GM06990 (cell line): ENCODE data around the gene IGFN1.

Experiments
- DNase-seq: peaks from one replicate; pipeline ENCODE4 v3.0.0-alpha.2; 2011; ENCODE audit not compliant: insufficient read length; ENCODE audit errors: extremely low read depth
- H3K27me3 ChIP-seq: replicated peaks from 2 replicates; pipeline ENCODE4 v1.6.0; 2011; ENCODE audit warnings: low read length; ENCODE audit not compliant: control insufficient read depth, insufficient read depth
- H3K36me3 ChIP-seq: 2 replicates; pipeline ENCODE4 v1.5.1; 2011; ENCODE audit warnings: low read length; ENCODE audit not compliant: control insufficient read depth, insufficient read depth
- H3K4me3 ChIP-seq: replicated peaks from 2 replicates; pipeline ENCODE4 v1.5.1; 2011; ENCODE audit warnings: low read depth, mild to moderate bottlenecking, control low read depth, low read length
- CTCF ChIP-seq: IDR thresholded peaks from 2 replicates; pipeline ENCODE4 v1.5.1; 2011; ENCODE audit warnings: low read length, control low read depth, mild to moderate bottlenecking, inconsistent platforms; ENCODE audit not compliant: insufficient read depth, poor library complexity, severe bottlenecking

IGFN1 gene

GRCh38 chr1:201178718-201179117 lies 11.9 kb upstream of the IGFN1 start:
- Histone ChIP-seq H3K36me3 (no peaks in the 10 kb centered on the region), H3K27me3 (no peaks in the 10 kb centered on the region), H3K4me3 (no peak overlapping the region)
- TF ChIP-seq CTCF = no peak
- DNase-seq = no peak

GRCh38 chr1:201180141-201180540 lies 10.5 kb upstream of the IGFN1 start:
- Histone ChIP-seq H3K27me3 (no peaks in the 10 kb centered on the region), H3K4me3 (no peak overlapping the region), H3K36me3 (no peaks in the 10 kb centered on the region)
- no peak for TF ChIP-seq CTCF
- no peak for DNase-seq

GRCh38 chr1:201180901-201181300 lies 9.7 kb upstream of the IGFN1 start:
- Histone ChIP-seq H3K36me3 (no peaks in the 10 kb centered on the region), H3K27me3 (no peaks in the 10 kb centered on the region), H3K4me3 (no peak overlapping the region)
- TF ChIP-seq CTCF = no peak
- no peak for DNase-seq

- Histone ChIP-seq H3K27me3 (no peaks in the 10 kb centered on the region), H3K36me3 (no peaks in the 10 kb centered on the region), H3K4me3 (no peak overlapping the region)
- no peak for DNase-seq
- TF ChIP-seq CTCF = no peak
These were observed 9.3 kb upstream of the IGFN1 start for GRCh38 chr1:201181323-201181722.

GRCh38 chr1:201181726-201182125 lies 8.9 kb upstream of the IGFN1 start:
- no peaks in the 10 kb centered on the region for H3K36me3 ChIP-seq
- H3K27me3 ChIP-seq = no peaks in the 10 kb centered on the region
- TF ChIP-seq CTCF = no peak
- H3K4me3 ChIP-seq = no peak overlapping the region
- DNase-seq = no peak

- DNase-seq = no peak
- no peak for TF ChIP-seq CTCF
These were observed 7.4 kb upstream of the IGFN1 start for GRCh38 chr1:201183209-201183608.

More at GRCh38 chr1:201183209-201183608, 7.4 kb upstream of the IGFN1 start:
- Histone ChIP-seq H3K4me3 (no peak overlapping the region), H3K36me3 (no peaks in the 10 kb centered on the region), H3K27me3 (peaks cover 1% of the 10 kb centered on the region; the same call in 1 of the 2 replicates)
